NCI-H2171 treated with DMSO at 0.1 percent for 48 hours (cell line): ENCODE measurements around the gene SNAP23.
A peak's percentile ranks its signal among the peaks of the same experiment; 100 is the strongest.
"Not testable (repeated sequence)": the region's sequence is repeated elsewhere in the genome, so short reads cannot be mapped to it uniquely, and the experiment has no call there.

Source experiments
- DNase-seq: peaks from one replicate; lab custom pipeline; 2025; lab: John Stamatoyannopoulos, UW

The SNAP23 gene

GRCh38 chr15:42498212-42499068 lies 3.0 kb downstream of the SNAP23 start:
- DNase-seq = no peak

DNA sequence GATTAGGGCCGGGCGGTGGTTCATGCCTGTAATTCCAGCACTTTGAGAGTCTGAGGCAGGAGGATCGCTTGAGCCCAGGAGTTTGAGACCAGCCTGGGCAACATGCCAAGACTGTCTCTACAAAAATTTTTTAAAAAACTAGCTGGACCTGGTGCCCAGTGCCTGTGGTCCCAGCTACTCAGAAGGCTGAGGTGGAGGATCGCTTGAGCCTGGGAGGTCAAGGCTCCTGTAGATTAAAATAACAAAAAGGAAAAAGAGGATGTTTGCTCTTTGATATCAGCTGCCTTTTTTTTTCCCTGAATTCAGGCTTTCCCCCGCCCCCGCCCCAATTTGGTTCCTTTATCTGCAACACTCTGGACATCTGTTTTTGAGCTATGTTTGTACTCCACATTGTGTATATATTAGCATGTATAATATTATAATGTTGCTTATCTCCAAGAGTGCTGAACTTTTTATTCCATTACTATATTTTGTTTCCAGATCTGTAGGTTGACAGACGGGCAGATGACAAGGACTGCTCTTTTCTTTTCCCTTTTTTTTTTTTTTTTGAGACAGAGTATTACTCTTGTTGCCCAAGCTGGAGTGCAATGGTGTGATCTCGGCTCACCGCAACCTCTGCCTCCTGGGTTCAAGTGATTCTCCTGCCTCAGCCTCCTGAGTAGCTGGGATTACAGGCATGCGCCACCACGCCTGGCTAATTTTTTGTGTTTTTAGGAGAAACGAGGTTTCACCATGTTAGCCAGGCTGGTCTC lies 4.6 kb downstream of the SNAP23 start:
- no peak for DNase-seq

DNA sequence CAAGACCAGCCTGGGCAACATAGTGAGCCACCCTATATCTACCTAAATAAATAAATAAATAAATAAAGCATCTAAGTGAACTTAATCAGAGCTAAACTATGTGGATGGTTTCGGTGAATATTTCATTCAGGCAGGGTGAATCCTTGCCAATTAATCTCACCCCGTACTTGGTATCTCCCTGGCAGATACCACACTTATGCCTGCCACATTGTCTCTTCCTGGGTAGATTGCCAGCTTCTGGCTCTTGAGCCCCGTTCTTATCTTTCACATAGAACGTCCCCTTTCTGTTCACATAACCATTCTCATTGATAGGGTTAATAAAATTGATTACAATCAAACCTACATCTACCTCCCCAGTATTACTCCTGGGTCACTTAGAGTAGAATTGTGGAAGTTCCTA lies 7.0 kb downstream of the SNAP23 start:
- no peak for DNase-seq

GRCh38 chr15:42503825-42504224 lies 8.4 kb downstream of the SNAP23 start:
- DNase-seq = no peak

- DNase-seq = no peak
Measured at GRCh38 chr15:42504631-42505030, 9.2 kb downstream of the SNAP23 start.

- no peak for DNase-seq
Measured at GRCh38 chr15:42507514-42507913, 12.1 kb downstream of the SNAP23 start.

GRCh38 chr15:42508263-42508690 lies 12.8 kb downstream of the SNAP23 start:
- DNase-seq = no peak

DNA sequence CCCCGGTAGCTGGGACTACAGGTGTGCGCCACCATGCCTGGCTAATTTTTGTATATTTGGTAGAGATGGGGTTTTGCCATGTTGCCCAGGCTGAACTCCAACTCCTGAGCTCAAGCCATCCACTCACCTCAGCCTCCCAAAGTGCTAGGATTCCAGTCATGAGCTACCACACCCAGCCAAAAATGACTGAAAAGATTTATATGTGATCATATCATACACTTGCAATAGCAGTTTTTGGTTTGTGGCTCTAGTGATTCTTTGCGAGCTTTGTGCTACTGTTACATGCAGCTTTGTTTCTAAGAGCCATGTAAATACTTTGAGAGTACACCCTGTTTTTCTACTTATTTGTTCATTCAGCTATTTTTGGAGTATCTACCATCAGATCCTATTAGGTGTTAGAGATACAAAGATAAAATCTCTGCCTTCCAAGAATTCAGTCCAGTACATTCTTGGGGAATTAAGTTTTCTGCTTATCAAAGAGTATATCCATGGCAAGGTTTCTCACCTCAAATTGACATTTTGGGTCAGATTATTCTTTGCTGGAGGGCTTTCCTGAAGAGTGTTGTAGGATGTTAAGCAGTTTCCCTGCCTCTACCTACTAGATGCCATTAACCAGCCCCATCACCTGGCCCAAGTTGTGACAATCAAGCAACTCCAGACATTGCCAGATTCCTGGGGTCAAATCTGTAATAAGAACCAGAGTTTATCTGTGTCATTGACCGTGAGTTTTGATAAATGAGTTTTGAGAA lies 15.0 kb downstream of the SNAP23 start:
- no peak for DNase-seq

DNA sequence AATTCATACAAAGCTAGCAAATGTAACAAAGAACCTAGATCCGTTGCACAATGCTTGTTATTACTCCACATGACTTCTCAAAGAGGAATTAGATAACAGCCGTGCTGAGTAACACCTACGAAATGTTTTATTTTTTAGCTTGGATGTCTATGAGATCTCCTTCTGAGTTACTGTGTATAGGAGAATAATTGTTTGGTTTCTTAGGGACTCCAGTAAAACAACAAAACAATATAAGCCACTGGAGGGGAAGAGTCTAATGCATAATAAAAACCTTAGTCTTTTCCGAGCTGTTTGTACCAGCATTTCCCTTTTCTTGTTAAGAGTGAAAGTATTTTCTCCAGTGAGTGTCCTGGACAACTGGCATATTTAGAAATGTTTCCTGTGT lies 15.6 kb downstream of the SNAP23 start:
- DNase-seq = no peak

DNA sequence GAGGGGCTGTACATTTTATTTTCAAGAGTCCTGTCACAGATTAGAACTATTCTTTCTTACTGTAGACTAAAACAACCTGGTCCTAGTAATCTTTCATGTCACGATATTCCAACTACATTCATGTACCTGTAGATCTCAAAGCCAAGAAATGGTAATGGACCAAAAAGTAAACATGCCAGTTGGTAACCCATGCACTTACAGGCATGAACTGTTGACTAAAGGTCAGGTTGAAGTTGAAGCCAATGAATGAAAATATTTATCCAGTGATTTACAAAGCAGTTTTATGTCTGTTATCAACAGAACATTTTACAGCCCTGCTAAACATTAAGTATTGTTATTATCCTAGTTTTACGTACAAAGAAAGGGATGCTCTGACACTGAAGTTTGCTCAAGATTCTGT lies 27.9 kb downstream of the SNAP23 start:
- no peak for DNase-seq

- no peak for DNase-seq
Measured at GRCh38 chr15:42528970-42529369, 33.5 kb downstream of the SNAP23 start.

DNA sequence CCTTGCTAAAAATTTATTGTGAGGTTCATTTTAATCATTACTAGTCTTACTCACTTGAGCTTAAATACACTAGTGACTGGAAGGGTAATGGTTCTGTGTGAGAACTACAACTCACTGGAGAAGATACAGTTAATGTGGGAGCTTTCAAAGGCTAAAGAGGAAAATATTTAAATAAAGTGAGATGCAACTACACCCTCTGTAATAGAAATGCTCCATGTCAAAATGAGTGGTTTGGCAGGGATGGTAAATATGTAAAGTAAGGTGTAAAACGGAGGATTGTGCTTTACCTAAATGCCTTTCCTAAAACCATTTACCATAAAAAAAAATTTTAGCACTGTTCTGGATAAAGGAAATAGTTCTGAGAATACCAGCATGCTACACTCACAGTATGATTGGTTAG lies 37.8 kb downstream of the SNAP23 start:
- DNase-seq = no peak

- no peak for DNase-seq
Measured at GRCh38 chr15:42544853-42545629, 49.6 kb downstream of the SNAP23 start.

DNA sequence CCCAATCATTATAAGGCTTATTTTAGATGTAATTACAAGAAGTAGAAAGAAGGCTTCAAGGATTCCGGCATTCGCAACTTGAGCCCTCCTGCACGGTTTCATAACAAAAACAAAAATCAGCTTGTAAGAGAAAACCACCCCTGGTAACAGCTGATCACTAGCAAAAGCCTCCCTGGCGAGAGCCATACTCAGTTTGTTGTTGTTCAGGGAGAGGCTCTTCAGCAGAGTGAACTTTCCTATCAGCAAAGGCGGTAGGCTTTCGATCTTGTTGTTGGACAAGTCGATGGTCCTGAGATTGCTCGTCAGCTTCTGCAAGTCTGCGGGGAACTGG lies 52.4 kb downstream of the SNAP23 start:
- peak; percentile 51 for DNase-seq

DNA sequence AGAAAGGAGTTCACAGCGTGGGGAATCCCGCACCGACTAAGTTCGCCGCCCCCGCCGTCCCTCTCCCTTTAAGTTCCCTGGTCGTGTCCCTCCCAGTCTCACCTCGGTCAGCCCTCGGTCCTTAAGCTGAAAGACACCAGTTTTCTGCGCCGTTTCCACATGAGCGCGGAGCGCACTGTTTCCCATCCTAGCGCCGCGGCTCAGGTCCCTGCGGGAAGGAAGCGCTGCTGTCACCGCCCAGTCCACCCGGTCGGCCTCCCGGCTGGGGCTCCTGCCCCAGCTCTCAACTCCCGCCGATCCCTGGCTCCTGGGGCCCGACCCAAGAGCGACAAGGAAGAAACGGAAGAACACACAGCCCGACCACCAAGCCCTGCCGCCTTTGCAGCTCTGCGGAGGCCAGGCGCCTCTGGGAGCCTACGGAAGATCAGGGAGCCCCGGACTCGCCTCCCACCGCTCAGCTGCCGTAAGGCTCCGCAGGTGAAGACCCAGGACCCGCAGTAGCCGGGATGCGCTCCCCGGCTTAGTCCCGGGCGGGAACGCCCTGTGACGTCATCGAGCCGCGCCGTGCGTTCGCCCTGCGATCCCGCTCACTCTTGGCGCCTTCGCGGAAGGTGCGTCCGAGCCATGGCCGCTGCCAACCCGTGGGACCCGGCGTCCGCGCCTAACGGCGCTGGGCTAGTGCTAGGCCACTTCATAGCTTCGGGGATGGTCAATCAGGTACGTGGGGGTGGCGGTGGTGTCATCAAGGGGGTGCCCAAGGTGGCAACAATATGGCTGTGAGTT lies 53.0 kb downstream of the SNAP23 start, which contains the start of the genes HAUS2 and LRRC57:
Gene HAUS2, plus strand, starts transcription at position 590 of the 783 bp plus-strand sequence. Its CDS starts 35 bp downstream, at position 625.
Gene LRRC57, minus strand, starts transcription at position 545 of the 783 bp plus-strand sequence. Its CDS starts 359 bp downstream, at position 186.
- DNase-seq = peak; percentile 83

DNA sequence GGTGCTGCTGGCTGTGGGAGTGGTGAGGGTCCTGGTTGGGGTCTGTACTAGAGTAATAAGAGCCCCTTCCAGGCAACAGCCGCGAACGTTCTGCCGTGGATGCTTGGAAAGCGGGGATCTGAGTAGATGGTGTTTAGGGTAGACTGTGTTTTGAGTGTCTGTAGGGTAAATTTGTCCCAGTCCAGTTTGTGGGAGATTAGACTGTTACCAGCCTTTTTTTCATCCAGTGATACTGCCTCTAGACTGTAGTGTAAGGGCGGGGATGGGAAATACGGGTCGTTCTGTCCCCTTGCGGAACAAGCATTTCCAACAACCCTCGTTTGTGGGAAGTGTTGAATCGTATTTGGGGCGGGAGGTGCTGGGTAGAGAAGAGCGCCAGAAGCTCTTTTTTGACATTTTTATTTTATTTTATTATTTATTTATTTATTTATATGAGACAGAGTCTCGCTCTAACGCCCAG lies 53.6 kb downstream of the SNAP23 start:
- DNase-seq = peak; percentile 87

GRCh38 chr15:42549741-42550392 lies 54.4 kb downstream of the SNAP23 start:
- DNase-seq = no peak

GRCh38 chr15:42553554-42553953 lies 58.1 kb downstream of the SNAP23 start:
- DNase-seq = no peak

- not testable (repeated sequence) for DNase-seq
Measured at GRCh38 chr15:42556550-42557207, 61.2 kb downstream of the SNAP23 start.

GRCh38 chr15:42558739-42559138 lies 63.3 kb downstream of the SNAP23 start:
- no peak for DNase-seq
